Keratinocyte (primary cell): ENCODE data around the gene TAF6.

Experiments used
- CTCF ChIP-seq, 3 experiments: IDR thresholded peaks in 1 of 3; conservative IDR thresholded peaks in 1 of 3; optimal IDR thresholded peaks in 1 of 3; 2 replicates in 2 of 3; 3 replicates in 1 of 3; pipeline versions ENCODE3 to v1.5.1; 2011; ENCODE audit warnings: low read length in 3 of 3, mild to moderate bottlenecking in 3 of 3, moderate library complexity in 2 of 3, control low read depth in 1 of 3, inconsistent platforms in 1 of 3; ENCODE audit not compliant: insufficient read depth in 2 of 3; ENCODE audit errors: extremely low read depth in 1 of 3
- EZH2 ChIP-seq: IDR thresholded peaks from one replicate; pipeline ENCODE4 v1.6.1; 2012; ENCODE audit warnings: inconsistent platforms, mild to moderate bottlenecking, low read length, moderate library complexity

- TF ChIP-seq CTCF (optimal IDR thresholded peaks at IDR 0.05 in 1 of 3, IDR thresholded peaks at IDR 0.05 in 1 of 3, conservative IDR thresholded peaks at IDR 0.05 in 1 of 3; ENCODE audit: extremely low read depth in 1 of 3, insufficient read depth in 2 of 3, low read length in 3 of 3) = no peak
- TF ChIP-seq EZH2 = no peak
These were observed 2.9 kb upstream of the TAF6 start for GRCh38 chr7:100122067-100122466.
